ENCODE results near the gene TXNRD1. TPM values are rescaled to one million over a fixed set of nuclear protein-coding genes. Genes with fewer than 3 reads are reported as not detected.
"Not testable (repeated sequence)": the region's sequence is repeated elsewhere in the genome, so short reads cannot be mapped to it uniquely, and the experiment has no call there.

The TXNRD1 gene
- total and polyA plus RNA-seq, 8 donors: 8.1 to 29.1 (median 15.9) TPM

GRCh38 chr12:104168596-104168995 lies 47.0 kb upstream of the TXNRD1 start:
- WGBS, 2 donors: 91 to 95% methylated on average over 5 of the region's 5 CpGs
- FAIRE-seq: no peak
- DNase-seq: no peak
- no peaks in the 10 kb centered on the region for H3K36me3 ChIP-seq
- no peaks in the 10 kb centered on the region for H3K27me3 ChIP-seq
- no peaks in the 10 kb centered on the region for H3K4me1 ChIP-seq
- intact Hi-C loops (cut with DNase I): no loop called here
- TF ChIP-seq CTCF (IDR thresholded peaks at IDR 0.05): no peak
- H3K27ac ChIP-seq: no peak overlapping the region
- no peak for ATAC-seq
- no peak overlapping the region for H3K4me3 ChIP-seq
- H3K9me3 ChIP-seq: no peaks in the 10 kb centered on the region

GRCh38 chr12:104171785-104172569 lies 43.6 kb upstream of the TXNRD1 start:
- no peaks in the 10 kb centered on the region for H3K36me3 ChIP-seq
- H3K9me3 ChIP-seq: no peaks in the 10 kb centered on the region
- no peak overlapping the region for H3K27ac ChIP-seq
- no peak for FAIRE-seq
- WGBS, 2 donors: 79 to 88% methylated on average over 24 to 28 of the region's 28 CpGs
- H3K27me3 ChIP-seq: no peaks in the 10 kb centered on the region
- DNase-seq: no peak
- no peak overlapping the region for H3K4me3 ChIP-seq
- no peaks in the 10 kb centered on the region for H3K4me1 ChIP-seq
- no peak for TF ChIP-seq CTCF (IDR thresholded peaks at IDR 0.05)
- intact Hi-C loops (cut with DNase I): no loop called here
- no peak for ATAC-seq

- H3K27ac ChIP-seq: no peak overlapping the region
- no peak for FAIRE-seq
- DNase-seq: no peak
Measured at GRCh38 chr12:104172570-104172947, 43.0 kb upstream of the TXNRD1 start.

GRCh38 chr12:104173804-104174203 lies 41.8 kb upstream of the TXNRD1 start:
- H3K36me3 ChIP-seq; H3K4me3 ChIP-seq; H3K27ac ChIP-seq; ATAC-seq; intact Hi-C loops (cut with DNase I); H3K27me3 ChIP-seq; DNase-seq; FAIRE-seq; H3K4me1 ChIP-seq; H3K9me3 ChIP-seq: not testable (repeated sequence)
- 84 to 95% methylated on average over 5 of the region's 5 CpGs for WGBS, 2 donors

More at GRCh38 chr12:104172570-104172947, 43.0 kb upstream of the TXNRD1 start:
- no peaks in the 10 kb centered on the region for H3K36me3 ChIP-seq
- intact Hi-C loops (cut with DNase I): no loop called here
- ATAC-seq: no peak
- no peaks in the 10 kb centered on the region for H3K9me3 ChIP-seq
- no peaks in the 10 kb centered on the region for H3K4me1 ChIP-seq
- H3K27me3 ChIP-seq: no peaks in the 10 kb centered on the region
- 93 to 95% methylated on average over 6 of the region's 6 CpGs for WGBS, 2 donors
- no peak overlapping the region for H3K4me3 ChIP-seq
- no peak for TF ChIP-seq CTCF (IDR thresholded peaks at IDR 0.05)

GRCh38 chr12:104175726-104176247 lies 39.8 kb upstream of the TXNRD1 start:
- TF ChIP-seq CTCF (IDR thresholded peaks at IDR 0.05): no peak
- peaks cover 0 to 7% (median 0%) of the 10 kb centered on the region in 3 donors for H3K4me1 ChIP-seq
- DNase-seq: no peak
- H3K9me3 ChIP-seq: no peaks in the 10 kb centered on the region
- no peak for ATAC-seq
- H3K36me3 ChIP-seq: no peaks in the 10 kb centered on the region
- intact Hi-C loops (cut with DNase I): no loop called here
- no peak overlapping the region for H3K4me3 ChIP-seq
- H3K27me3 ChIP-seq: no peaks in the 10 kb centered on the region
- FAIRE-seq: no peak
- WGBS, 2 donors: 86 to 89% methylated on average over 10 of the region's 10 CpGs
- no peak overlapping the region for H3K27ac ChIP-seq

Data from pancreas (tissue), 10 donors.